Fibroblast of skin of left biceps (primary cell): Measurements from ENCODE around the gene WBP11.
"Not testable (repeated sequence)": the region's sequence is repeated elsewhere in the genome, so short reads cannot be mapped to it uniquely, and the experiment has no call there.

Experiments used
- DNase-seq, 2 experiments: peaks; one replicate each; pipeline ENCODE4 v3.0.0-alpha.2; 2013; ENCODE audit warnings: low read depth in 2 of 2

The WBP11 gene

GRCh38 chr12:14772946-14773345, 30.3 kb downstream of the WBP11 start:
- no peak for DNase-seq

GRCh38 chr12:14771651-14772137, 31.6 kb downstream of the WBP11 start:
- no peak for DNase-seq

GRCh38 chr12:14770496-14771461, 32.5 kb downstream of the WBP11 start:
- peak; percentile 84 to 85 for DNase-seq

- peak; percentile 21 to 24 for DNase-seq
Observed at GRCh38 chr12:14769969-14770495, 33.2 kb downstream of the WBP11 start.

GRCh38 chr12:14769466-14769968, 33.8 kb downstream of the WBP11 start:
- DNase-seq: no peak

GRCh38 chr12:14768823-14769405, 34.4 kb downstream of the WBP11 start:
- no peak for DNase-seq

- no peak for DNase-seq
Observed at GRCh38 chr12:14767617-14768016, 35.7 kb downstream of the WBP11 start.

- no peak for DNase-seq
Observed at GRCh38 chr12:14766649-14767215, 36.5 kb downstream of the WBP11 start.

- not testable (repeated sequence) for DNase-seq
Observed at GRCh38 chr12:14766020-14766419, 37.3 kb downstream of the WBP11 start.

- no peak for DNase-seq
Observed at GRCh38 chr12:14765398-14765797, 37.9 kb downstream of the WBP11 start.

- not testable (repeated sequence) for DNase-seq
Observed at GRCh38 chr12:14759711-14760280, 43.5 kb downstream of the WBP11 start.

GRCh38 chr12:14756334-14757143, 46.7 kb downstream of the WBP11 start:
- no peak for DNase-seq

- no peak for DNase-seq
Observed at GRCh38 chr12:14751986-14752385, 51.3 kb downstream of the WBP11 start.

GRCh38 chr12:14743061-14743460, 60.2 kb downstream of the WBP11 start:
- DNase-seq: no peak

GRCh38 chr12:14741942-14742341, 61.3 kb downstream of the WBP11 start:
- DNase-seq: no peak

- DNase-seq: no peak
Observed at GRCh38 chr12:14741153-14741552, 62.1 kb downstream of the WBP11 start.

- DNase-seq: not testable (repeated sequence)
Observed at GRCh38 chr12:14736441-14736840, 66.8 kb downstream of the WBP11 start.
